Transverse colon (tissue), 3 donors: Measurements from ENCODE around the gene KLF17.

Experiments used
- CTCF ChIP-seq, 5 experiments: fragments of 200-600 bp in 3 of 5; fragments of 450-650 bp in 2 of 5; sonication (generic) in 3 of 5; IDR thresholded peaks; 1 replicate in 2 of 5; 2 replicates in 3 of 5; pipeline ENCODE4 v1.5.1; 2016 to 2017; ENCODE audit warnings: antibody characterized with exemption in 5 of 5, inconsistent platforms in 3 of 5, mild to moderate bottlenecking in 2 of 5, moderate library complexity in 1 of 5
- POLR2A ChIP-seq: fragments of 450-650 bp; IDR thresholded peaks from one replicate; pipeline ENCODE4 v1.6.1; 2016; ENCODE audit warnings: antibody characterized with exemption, mild to moderate bottlenecking, moderate library complexity

- TF ChIP-seq CTCF (IDR thresholded peaks at IDR 0.05) (no peak), POLR2A (no peak)
These were observed at the start of gene KLF17 for GRCh38 chr1:44118682-44119081.
